CD4-positive, alpha-beta T cell treated with Interleukin-17A for 1 hour (primary cell): Measurements from ENCODE around the gene MRPL49.
"Not testable (repeated sequence)": the region's sequence is repeated elsewhere in the genome, so short reads cannot be mapped to it uniquely, and the experiment has no call there.

Source experiments
- DNase-seq: peaks from one replicate; pipeline ENCODE4 v3.0.0-alpha.2; 2020

MRPL49 gene

DNA sequence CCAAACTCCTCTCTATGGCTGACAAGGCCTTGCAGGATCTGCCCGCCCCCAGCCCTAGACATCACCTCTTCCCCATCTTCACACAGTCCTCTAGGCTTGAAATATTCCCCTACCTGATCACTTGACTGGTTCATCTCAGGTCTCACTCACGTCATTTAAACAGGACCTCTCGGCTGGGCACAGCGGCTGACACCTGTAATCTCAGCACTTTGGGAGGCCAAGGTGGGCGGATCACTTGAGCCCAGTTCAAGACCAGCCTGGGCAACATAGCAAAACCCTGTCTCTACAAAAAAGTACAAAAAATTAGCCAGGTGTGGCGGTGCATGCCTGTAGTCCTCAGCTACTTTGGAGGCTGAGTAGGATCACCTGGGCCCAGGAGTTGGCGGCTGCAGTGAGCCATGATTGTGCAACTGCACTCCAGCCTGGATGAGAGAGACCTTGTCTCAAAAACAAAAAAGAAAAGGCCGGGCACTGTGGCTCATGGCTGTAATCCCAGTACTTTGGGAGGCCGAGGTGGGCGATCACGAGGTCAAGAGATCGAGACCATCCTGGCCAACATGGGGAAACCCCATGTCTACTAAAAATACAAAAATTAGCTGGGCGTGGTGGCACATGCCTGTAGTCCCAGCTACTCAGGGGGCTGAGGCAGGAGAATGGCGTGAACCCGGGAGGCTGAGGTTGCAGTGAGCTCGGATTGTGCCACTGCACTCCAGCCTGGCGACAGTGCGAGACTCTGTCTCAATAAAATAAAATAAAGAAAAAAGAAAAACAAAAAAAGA lies 3.0 kb upstream of the MRPL49 start:
- DNase-seq = not testable (repeated sequence)

- DNase-seq = no peak
Observed at GRCh38 chr11:65119670-65119995, 2.5 kb upstream of the MRPL49 start.

GRCh38 chr11:65120831-65121230 lies 1.3 kb upstream of the MRPL49 start:
- no peak for DNase-seq

DNA sequence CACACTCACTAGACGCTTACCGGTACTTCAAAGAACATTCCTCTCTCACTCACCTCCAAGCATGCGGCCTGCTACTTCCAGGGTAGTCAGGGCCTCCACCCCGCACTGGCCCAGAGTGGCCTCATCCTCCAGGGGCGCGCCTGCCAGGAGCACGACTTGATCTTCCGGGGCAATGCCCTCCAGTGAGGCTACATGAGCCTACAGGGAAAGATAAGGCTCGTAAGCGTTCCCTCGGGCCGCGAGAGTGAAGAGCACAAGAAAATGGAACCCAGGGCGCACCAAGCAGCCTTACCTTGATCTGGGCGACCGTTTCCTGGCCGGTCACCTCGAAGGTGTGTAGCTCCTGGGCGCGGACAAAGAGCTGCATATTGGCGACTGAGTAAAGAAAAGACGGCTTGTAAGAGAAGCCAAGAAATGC lies 665 bp upstream of the MRPL49 start:
- DNase-seq = peak; percentile 53

DNA sequence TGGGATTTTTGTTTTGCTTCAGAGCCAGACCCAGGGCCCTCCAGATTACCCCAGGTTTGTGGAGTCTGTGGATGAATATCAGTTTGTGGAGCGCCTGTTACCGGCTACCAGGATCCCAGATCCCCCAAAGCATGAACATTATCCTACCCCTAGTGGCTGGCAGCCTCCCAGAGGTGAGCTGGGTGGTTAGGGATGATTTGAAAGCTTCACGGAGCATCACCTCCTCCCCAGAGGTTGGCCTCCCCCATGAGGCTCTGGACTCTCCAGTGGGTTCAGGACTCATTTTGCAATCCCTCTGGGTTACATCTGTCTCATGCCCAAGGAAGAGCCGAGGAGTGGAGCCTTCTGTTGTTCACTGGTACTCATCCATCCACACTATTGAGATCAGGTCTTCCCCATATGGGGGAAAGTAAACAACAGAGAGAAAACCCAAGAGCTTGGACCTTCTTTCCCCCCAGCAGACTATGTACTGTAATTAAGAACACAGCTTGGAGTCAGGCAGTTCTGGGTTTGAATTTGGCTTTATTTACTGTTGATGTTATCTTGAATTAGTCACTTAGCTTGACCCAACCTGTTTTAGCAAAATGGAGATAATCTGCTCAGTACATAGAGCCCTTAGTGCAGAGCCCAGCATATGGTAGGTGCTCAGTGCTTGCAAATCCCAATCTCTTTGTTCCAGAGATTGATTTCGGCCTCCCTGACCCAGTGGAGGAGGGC lies 2.5 kb downstream of the MRPL49 start:
- DNase-seq = no peak

DNA sequence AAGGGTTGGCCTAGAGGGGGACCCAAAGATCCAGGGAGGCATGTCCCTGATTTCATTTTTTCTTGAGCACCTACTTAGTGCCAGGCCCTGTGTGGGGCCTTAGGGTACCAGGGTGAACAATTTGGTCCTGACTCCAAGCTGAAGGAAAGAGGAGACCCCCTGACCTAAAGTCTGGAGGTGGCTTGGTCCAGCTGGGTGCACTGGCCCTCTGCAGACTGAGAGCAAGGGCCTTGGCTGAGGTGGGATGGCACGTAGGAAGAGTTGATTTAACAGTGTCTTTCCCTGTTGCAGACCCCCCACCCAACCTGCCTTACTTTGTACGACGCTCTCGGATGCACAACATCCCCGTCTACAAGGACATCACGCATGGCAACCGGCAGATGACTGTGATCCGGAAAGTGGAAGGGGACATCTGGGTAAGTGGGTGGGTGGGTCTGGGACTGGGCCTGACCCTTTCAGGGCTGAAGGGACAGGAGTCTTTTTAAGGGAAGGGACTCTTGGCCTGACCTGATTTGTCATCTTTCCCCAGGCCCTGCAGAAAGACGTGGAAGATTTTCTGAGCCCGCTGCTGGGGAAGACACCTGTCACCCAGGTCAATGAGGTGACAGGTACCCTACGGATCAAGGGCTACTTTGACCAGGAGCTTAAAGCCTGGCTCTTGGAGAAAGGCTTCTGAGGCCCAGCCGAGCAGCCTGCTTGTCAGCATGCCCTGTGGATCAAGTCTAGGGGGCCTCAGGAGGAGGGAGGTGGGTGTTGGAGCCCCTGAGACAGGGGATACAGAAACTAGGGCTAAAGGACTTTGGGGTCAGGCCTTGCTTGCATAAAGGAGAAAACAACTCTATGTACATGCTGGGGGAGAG lies 3.3 kb downstream of the MRPL49 start:
- no peak for DNase-seq

DNA sequence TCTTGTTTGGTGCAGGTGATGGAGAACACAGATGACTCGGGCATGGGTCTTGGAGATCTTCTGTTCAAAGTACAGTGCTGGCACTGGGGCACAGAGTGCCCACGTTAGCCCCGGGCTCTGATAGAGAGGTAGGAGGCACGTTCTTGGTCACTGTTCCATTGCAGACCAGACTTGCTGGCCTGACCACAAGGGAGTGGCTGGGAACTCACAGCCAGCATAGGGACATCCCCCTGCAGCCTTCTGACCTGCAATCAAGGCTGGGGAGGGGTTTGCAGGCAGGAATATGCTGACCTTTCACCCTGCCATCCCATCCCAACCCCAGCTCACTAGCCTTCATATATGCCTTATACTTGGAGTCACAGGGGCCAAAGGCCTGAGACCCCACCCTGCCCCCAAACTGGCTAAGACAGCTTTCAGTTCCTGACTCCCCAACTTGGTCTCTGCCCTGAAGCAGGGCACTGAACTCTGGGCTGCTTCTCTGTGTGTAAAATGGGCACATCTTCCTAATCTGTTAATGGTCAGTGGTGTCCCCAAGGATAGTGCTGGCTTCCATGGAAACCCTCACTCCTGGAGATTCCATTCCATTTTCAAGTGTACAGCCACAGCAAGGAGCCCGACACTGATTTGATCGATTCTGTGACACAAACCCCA lies 4.6 kb downstream of the MRPL49 start:
- no peak for DNase-seq

GRCh38 chr11:65127473-65128181 lies 5.5 kb downstream of the MRPL49 start:
- DNase-seq = no peak

GRCh38 chr11:65128182-65129145 lies 6.3 kb downstream of the MRPL49 start:
- no peak for DNase-seq

DNA sequence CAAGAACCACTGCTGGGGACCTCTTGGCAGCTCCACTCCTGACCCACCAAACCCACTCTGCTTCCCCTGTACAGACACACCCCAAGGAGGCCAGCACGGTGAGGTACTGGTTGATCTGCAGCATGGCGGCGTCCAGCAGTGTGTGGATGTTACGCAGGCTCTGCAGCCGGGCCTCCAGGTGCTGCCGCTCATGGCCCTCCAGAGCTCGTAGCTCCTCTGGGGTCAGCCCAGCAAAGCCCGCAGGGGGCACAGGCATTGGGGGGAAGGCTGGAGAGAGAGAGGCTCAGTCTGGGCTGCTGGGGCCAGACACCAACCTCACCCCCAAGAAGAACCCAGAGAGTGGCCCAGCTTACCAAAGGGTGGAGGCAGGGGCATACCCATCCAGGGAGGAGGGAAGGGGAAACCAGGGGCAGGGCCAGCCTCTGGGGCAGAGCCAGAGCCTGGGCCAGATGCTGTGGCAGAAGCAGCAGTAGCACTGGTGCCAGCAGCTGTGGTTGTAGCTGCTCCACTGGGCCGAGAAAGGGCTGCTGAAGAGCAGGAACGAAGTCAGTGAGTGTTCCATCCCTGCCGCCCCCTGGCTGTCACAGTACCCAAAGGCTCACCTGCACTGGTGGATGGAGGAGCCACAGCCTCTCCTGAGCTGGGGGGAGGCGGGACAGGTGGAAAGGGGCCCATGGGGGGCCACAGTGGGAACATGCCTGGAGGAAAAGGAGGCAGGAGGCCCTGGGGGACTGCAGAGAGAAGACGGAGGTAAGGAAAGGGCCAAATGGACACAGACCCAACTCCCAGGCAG lies 7.7 kb downstream of the MRPL49 start:
- DNase-seq = no peak

- no peak for DNase-seq
Observed at GRCh38 chr11:65130631-65131416, 8.7 kb downstream of the MRPL49 start.

GRCh38 chr11:65131417-65131776 lies 9.3 kb downstream of the MRPL49 start:
- DNase-seq = no peak

GRCh38 chr11:65131895-65132237 lies 9.7 kb downstream of the MRPL49 start:
- no peak for DNase-seq

DNA sequence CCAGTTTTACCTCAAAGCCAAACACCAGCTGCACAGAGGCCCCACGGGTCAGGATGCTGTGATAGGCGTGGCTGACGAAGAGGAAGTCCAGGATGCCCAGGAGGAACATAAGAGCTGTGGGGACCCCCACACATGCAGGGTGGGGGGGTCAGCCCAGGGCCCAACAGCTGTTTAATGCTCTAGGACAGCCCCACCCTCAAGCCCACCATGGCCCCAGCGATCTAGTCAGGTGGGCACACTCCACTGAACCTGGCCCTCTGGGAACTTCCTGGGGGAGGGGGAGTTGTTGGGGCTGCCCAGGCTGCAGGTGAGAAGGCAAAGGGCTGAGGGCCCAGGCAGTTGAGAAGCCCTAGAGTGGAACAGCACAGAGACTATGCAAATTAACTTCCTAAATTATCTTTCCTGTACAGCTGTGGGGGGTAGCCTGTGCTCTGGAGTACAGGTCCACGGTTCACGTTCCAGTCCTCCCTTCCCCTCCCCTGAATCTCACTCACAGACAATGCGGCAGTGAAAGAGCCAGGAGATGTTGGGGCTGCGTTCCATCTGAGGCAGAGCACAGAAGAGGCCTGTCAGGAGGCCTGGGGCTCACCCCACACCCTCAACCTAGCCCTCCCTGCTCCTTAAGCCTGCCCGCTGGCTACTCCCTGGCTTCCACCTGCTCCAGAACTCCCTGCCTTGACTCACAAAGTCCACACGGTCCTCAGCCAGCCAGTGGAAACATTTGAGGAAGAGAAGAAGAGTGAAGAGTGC lies 10.3 kb downstream of the MRPL49 start:
- DNase-seq = no peak

DNA sequence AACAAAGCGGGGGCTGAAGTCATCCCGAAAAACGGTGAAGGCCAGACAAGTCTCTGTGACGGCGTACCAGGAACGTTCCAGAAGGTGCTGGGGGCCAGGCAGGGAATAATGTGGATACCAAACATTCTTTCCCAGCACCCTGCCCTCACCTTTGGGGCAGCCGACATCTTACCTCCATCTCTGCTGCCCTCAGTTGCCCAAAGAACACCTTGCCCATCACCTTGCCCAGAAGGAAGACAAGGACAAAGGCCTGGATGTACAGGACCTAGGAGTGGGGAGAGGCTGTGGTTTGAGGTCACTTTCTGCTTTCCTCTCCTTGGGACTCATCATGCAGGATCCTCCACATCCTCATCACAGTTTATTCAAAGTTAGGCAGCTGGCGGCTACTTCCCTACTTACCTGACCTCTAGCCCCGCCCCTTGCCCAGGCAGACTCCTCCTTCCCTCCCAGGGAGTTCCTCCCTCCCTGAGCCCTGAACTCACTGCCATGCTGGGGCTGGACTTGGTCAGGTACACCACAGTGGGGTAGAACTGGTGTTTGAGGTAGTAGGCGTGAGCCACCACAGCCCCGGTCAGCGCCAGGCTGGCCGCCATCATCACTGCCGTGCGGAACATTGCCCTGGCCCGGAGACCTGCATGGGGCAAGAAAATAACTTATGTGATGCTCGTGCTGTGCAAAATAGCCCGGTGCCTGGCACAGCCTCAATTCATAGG lies 11.0 kb downstream of the MRPL49 start:
- peak; percentile 54 for DNase-seq

DNA sequence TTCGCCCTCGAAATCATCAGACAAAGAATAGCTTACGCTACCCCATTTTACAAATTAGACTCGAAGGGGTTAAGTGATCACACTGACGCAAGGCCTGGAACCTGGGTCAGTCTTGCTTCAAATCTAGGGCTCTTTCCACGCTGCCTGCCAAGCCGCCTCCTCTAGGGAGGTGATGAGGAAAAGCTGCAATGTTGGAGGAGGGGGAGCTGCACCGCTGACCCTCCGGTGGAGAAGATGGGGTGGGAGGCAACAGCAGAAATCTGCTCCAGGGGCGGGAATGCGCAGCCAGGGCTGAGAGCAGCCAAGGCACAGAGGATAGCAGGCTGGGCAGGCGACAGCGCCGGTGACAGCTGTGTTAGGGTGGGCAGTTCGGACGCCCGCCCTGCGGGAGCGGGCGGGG lies 11.6 kb downstream of the MRPL49 start:
- DNase-seq = no peak

GRCh38 chr11:65134240-65134951 lies 12.3 kb downstream of the MRPL49 start, which contains the start of gene SYVN1:
SYVN1 (minus strand) TSS chr11:65134519; CDS start chr11:65133601, 918 bp downstream.
- peak; percentile 93 for DNase-seq
